ENCODE results near the gene MAP1LC3B2. TPM values are rescaled to one million over a fixed set of nuclear protein-coding genes. Genes with fewer than 3 reads are reported as not detected.

The MAP1LC3B2 gene
- total and polyA plus RNA-seq, 2 of the 13 experiments (the other 11 are each of a cell fraction or from before 2014, with no cell fraction given), result 0.60 to 2.2 TPM

DNA sequence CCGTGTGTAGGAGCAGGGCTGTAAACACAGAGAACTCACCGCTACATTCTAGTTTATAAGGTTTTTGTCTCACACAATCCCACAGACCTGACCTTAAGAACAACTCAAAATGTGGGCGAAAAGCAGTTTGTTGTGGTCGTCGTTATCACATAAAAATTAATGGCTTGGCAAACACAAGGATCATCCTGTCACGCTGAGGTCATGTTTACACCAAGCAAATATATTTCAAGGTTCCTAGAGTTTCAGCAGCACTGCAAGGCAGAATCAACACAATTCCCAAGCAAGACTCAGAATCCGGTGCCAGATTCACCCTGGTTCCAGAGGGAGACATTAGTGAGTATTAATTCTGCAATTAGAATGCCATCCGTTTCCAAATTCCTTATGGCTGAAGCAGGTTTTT lies 30.1 kb upstream of the MAP1LC3B2 start (continued):
- no peak for TF ChIP-seq TBP (CRISPR knock-in tag; IDR thresholded peaks at IDR 0.05)
- TF ChIP-seq MED8 (CRISPR knock-in tag; IDR thresholded peaks at IDR 0.05; ENCODE audit: insufficient replicate concordance), result no peak
- TF ChIP-seq, protein P1, sequence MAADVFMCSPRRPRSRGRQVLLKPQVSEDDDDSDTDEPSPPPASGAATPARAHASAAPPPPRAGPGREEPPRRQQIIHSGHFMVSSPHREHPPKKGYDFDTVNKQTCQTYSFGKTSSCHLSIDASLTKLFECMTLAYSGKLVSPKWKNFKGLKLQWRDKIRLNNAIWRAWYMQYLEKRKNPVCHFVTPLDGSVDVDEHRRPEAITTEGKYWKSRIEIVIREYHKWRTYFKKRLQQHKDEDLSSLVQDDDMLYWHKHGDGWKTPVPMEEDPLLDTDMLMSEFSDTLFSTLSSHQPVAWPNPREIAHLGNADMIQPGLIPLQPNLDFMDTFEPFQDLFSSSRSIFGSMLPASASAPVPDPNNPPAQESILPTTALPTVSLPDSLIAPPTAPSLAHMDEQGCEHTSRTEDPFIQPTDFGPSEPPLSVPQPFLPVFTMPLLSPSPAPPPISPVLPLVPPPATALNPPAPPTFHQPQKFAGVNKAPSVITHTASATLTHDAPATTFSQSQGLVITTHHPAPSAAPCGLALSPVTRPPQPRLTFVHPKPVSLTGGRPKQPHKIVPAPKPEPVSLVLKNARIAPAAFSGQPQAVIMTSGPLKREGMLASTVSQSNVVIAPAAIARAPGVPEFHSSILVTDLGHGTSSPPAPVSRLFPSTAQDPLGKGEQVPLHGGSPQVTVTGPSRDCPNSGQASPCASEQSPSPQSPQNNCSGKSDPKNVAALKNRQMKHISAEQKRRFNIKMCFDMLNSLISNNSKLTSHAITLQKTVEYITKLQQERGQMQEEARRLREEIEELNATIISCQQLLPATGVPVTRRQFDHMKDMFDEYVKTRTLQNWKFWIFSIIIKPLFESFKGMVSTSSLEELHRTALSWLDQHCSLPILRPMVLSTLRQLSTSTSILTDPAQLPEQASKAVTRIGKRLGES (CRISPR knock-in tag; IDR thresholded peaks at IDR 0.05; ENCODE audit: borderline replicate concordance), result no peak
- TF ChIP-seq XBP1 (CRISPR knock-in tag; IDR thresholded peaks at IDR 0.05), result no peak
- TF ChIP-seq TBX2 (CRISPR knock-in tag; IDR thresholded peaks at IDR 0.05; ENCODE audit: borderline replicate concordance), result peak; percentile 79
- no peak for TF ChIP-seq FLYWCH1 (CRISPR knock-in tag; IDR thresholded peaks at IDR 0.05)
- peak; percentile 98 for TF ChIP-seq HHEX (CRISPR knock-in tag; IDR thresholded peaks at IDR 0.05)
- no peak for TF ChIP-seq CBX2 (IDR thresholded peaks at IDR 0.05; ENCODE audit: low read depth, low read length)
- TF ChIP-seq CBX2 (CRISPR knock-in tag; IDR thresholded peaks at IDR 0.05; ENCODE audit: low read depth), result 0 out of 2 replicates have a peak, but pooled peaks have one; percentile 47
- TF ChIP-seq HOXA5 (CRISPR knock-in tag; IDR thresholded peaks at IDR 0.05), result no peak
- TF ChIP-seq RFXANK (CRISPR knock-in tag; IDR thresholded peaks at IDR 0.05), result no peak
- TF ChIP-seq, protein P2, sequence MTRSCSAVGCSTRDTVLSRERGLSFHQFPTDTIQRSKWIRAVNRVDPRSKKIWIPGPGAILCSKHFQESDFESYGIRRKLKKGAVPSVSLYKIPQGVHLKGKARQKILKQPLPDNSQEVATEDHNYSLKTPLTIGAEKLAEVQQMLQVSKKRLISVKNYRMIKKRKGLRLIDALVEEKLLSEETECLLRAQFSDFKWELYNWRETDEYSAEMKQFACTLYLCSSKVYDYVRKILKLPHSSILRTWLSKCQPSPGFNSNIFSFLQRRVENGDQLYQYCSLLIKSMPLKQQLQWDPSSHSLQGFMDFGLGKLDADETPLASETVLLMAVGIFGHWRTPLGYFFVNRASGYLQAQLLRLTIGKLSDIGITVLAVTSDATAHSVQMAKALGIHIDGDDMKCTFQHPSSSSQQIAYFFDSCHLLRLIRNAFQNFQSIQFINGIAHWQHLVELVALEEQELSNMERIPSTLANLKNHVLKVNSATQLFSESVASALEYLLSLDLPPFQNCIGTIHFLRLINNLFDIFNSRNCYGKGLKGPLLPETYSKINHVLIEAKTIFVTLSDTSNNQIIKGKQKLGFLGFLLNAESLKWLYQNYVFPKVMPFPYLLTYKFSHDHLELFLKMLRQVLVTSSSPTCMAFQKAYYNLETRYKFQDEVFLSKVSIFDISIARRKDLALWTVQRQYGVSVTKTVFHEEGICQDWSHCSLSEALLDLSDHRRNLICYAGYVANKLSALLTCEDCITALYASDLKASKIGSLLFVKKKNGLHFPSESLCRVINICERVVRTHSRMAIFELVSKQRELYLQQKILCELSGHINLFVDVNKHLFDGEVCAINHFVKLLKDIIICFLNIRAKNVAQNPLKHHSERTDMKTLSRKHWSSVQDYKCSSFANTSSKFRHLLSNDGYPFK (CRISPR knock-in tag; IDR thresholded peaks at IDR 0.05; ENCODE audit: borderline replicate concordance), result no peak
- no peak for TF ChIP-seq HCFC1 (IDR thresholded peaks at IDR 0.05; ENCODE audit: low read depth, low read length)
- TF ChIP-seq, protein P3, sequence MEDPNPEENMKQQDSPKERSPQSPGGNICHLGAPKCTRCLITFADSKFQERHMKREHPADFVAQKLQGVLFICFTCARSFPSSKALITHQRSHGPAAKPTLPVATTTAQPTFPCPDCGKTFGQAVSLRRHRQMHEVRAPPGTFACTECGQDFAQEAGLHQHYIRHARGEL (CRISPR knock-in tag; IDR thresholded peaks at IDR 0.05), result no peak
- no peak for TF ChIP-seq IKZF1 (IDR thresholded peaks at IDR 0.05)
- peak; percentile 81 for TF ChIP-seq TBX3 (IDR thresholded peaks at IDR 0.05; ENCODE audit: borderline replicate concordance)
- no peak for TF ChIP-seq RBM22 (optimal IDR thresholded peaks at IDR 0.05; ENCODE audit: low read length)
- TF ChIP-seq, protein P4, sequence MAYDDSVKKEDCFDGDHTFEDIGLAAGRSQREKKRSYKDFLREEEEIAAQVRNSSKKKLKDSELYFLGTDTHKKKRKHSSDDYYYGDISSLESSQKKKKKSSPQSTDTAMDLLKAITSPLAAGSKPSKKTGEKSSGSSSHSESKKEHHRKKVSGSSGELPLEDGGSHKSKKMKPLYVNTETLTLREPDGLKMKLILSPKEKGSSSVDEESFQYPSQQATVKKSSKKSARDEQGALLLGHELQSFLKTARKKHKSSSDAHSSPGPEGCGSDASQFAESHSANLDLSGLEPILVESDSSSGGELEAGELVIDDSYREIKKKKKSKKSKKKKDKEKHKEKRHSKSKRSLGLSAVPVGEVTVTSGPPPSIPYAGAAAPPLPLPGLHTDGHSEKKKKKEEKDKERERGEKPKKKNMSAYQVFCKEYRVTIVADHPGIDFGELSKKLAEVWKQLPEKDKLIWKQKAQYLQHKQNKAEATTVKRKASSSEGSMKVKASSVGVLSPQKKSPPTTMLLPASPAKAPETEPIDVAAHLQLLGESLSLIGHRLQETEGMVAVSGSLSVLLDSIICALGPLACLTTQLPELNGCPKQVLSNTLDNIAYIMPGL (CRISPR knock-in tag; IDR thresholded peaks at IDR 0.05; ENCODE audit: borderline replicate concordance in 1 of 2, low read depth in 1 of 2), result no peak
- TF ChIP-seq, protein P5, sequence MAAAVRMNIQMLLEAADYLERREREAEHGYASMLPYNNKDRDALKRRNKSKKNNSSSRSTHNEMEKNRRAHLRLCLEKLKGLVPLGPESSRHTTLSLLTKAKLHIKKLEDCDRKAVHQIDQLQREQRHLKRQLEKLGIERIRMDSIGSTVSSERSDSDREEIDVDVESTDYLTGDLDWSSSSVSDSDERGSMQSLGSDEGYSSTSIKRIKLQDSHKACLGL (CRISPR knock-in tag; IDR thresholded peaks at IDR 0.05), result no peak
- no peak for TF ChIP-seq ZNF263 (CRISPR knock-in tag; IDR thresholded peaks at IDR 0.05)
- peak; percentile 37; the same call in 1 of the 2 replicates for TF ChIP-seq ATF1 (CRISPR knock-in tag; IDR thresholded peaks at IDR 0.05)
- no peak for TF ChIP-seq ATRX (CRISPR knock-in tag; IDR thresholded peaks at IDR 0.05; ENCODE audit: borderline replicate concordance)
- peak; percentile 93 for TF ChIP-seq HDAC2 (CRISPR knock-in tag; IDR thresholded peaks at IDR 0.05)
- no peak for TF ChIP-seq ZNF607 (CRISPR knock-in tag; IDR thresholded peaks at IDR 0.05; ENCODE audit: borderline replicate concordance)
- no peak for TF ChIP-seq SRSF4 (IDR thresholded peaks at IDR 0.05; ENCODE audit: low read depth, low read length, poor library complexity, severe bottlenecking)
